ENCODE measurements around the gene DNAAF5. TPM values are rescaled to one million over a fixed set of nuclear protein-coding genes. Genes with fewer than 3 reads are reported as not detected.

The DNAAF5 gene
- total and polyA plus RNA-seq, 8 donors, result 6.7 to 210 (median 22.4) TPM

- DNase-seq, result no peak
Observed at GRCh38 chr7:744854-745430, 18.4 kb downstream of the DNAAF5 start.

GRCh38 chr7:745431-746154, 19.1 kb downstream of the DNAAF5 start:
- Histone ChIP-seq H3K9me3 (no peaks in the 10 kb centered on the region), H3K27me3 (no peaks in the 10 kb centered on the region), H3K4me3 (no peak overlapping the region), H3K4me1 (peaks cover 0 to 19% (median 10%) of the 10 kb centered on the region in 4 donors), H3K36me3 (peaks cover 13 to 55% (median 40%) of the 10 kb centered on the region in 4 donors), H3K27ac (no peak overlapping the region)
- TF ChIP-seq POLR2A (IDR thresholded peaks at IDR 0.05) (no peak), EP300 (IDR thresholded peaks at IDR 0.05) (no peak), POLR2AphosphoS5 (IDR thresholded peaks at IDR 0.05) (no peak), CTCF (IDR thresholded peaks at IDR 0.05) (no peak)
- intact Hi-C loops (cut with DNase I; ENCODE audit: low total_unique reads), result no loop called here
- 93 to 95% (median 95%) methylated on average over 23 of the region's 23 CpGs for whole genome bisulfite sequencing, 5 donors
- DNase-seq, result no peak

More at GRCh38 chr7:744854-745430, 18.4 kb downstream of the DNAAF5 start:
- no peak overlapping the region for H3K4me3 ChIP-seq
- intact Hi-C loops (cut with DNase I; ENCODE audit: low total_unique reads), result no loop called here
- TF ChIP-seq POLR2A (IDR thresholded peaks at IDR 0.05) (no peak), CTCF (IDR thresholded peaks at IDR 0.05) (no peak), POLR2AphosphoS5 (IDR thresholded peaks at IDR 0.05) (no peak), EP300 (IDR thresholded peaks at IDR 0.05) (no peak)
- WGBS, 5 donors, result 95 to 98% (median 97%) methylated on average over 20 of the region's 20 CpGs
- no peak overlapping the region for H3K27ac ChIP-seq
- H3K4me1 ChIP-seq, result peaks cover 0 to 15% (median 7%) of the 10 kb centered on the region in 4 donors
- no peaks in the 10 kb centered on the region for H3K27me3 ChIP-seq
- no peaks in the 10 kb centered on the region for H3K9me3 ChIP-seq
- peaks cover 19 to 57% (median 40%) of the 10 kb centered on the region in 4 donors for H3K36me3 ChIP-seq

GRCh38 chr7:746155-747061, 19.9 kb downstream of the DNAAF5 start:
- intact Hi-C loops (cut with DNase I; ENCODE audit: low total_unique reads), result no loop called here
- no peak overlapping the region for H3K27ac ChIP-seq
- TF ChIP-seq CTCF (IDR thresholded peaks at IDR 0.05) (no peak), EP300 (IDR thresholded peaks at IDR 0.05) (no peak), POLR2A (IDR thresholded peaks at IDR 0.05) (no peak), POLR2AphosphoS5 (IDR thresholded peaks at IDR 0.05) (no peak)
- H3K36me3 ChIP-seq, result peaks cover 9 to 55% (median 39%) of the 10 kb centered on the region in 4 donors
- H3K27me3 ChIP-seq, result no peaks in the 10 kb centered on the region
- H3K4me1 ChIP-seq, result peaks cover 0 to 19% (median 10%) of the 10 kb centered on the region in 4 donors
- DNase-seq, result no peak
- H3K4me3 ChIP-seq, result no peak overlapping the region
- no peaks in the 10 kb centered on the region for H3K9me3 ChIP-seq
- 94 to 97% (median 96%) methylated on average over 37 to 40 of the region's 40 CpGs for WGBS, 5 donors

GRCh38 chr7:747186-747585, 20.7 kb downstream of the DNAAF5 start:
- WGBS, 5 donors, result 85 to 97% (median 93%) methylated on average over 12 of the region's 12 CpGs
- intact Hi-C loops (cut with DNase I; ENCODE audit: low total_unique reads), result no loop called here
- TF ChIP-seq POLR2A (IDR thresholded peaks at IDR 0.05) (no peak), EP300 (IDR thresholded peaks at IDR 0.05) (no peak), POLR2AphosphoS5 (IDR thresholded peaks at IDR 0.05) (no peak), CTCF (IDR thresholded peaks at IDR 0.05) (no peak)
- H3K4me3 ChIP-seq, result no peak overlapping the region
- H3K9me3 ChIP-seq, result no peaks in the 10 kb centered on the region
- no peak for DNase-seq
- peaks cover 4 to 55% (median 38%) of the 10 kb centered on the region in 4 donors for H3K36me3 ChIP-seq
- H3K4me1 ChIP-seq, result peaks cover 0 to 19% (median 10%) of the 10 kb centered on the region in 4 donors
- no peaks in the 10 kb centered on the region for H3K27me3 ChIP-seq
- no peak overlapping the region for H3K27ac ChIP-seq
